Body of pancreas (tissue), 4 donors: Measurements from ENCODE around the gene ZNF441.

Source experiments
- CTCF ChIP-seq, 7 experiments: fragments of 450-650 bp in 4 of 7; fragments of 200-600 bp in 3 of 7; sonication (generic) in 3 of 7; IDR thresholded peaks; one replicate each; pipeline ENCODE4 v1.5.1; 2016 to 2019; ENCODE audit warnings: antibody characterized with exemption in 7 of 7
- POLR2A ChIP-seq, 3 donors: fragments of 450-650 bp; IDR thresholded peaks; one replicate each; pipeline ENCODE4 v1.6.1; 2016; ENCODE audit warnings: antibody characterized with exemption in 3 of 3, mild to moderate bottlenecking in 2 of 3

GRCh38 chr19:11722414-11722813 is 44.4 kb upstream of the ZNF441 start:
- TF ChIP-seq CTCF (IDR thresholded peaks at IDR 0.05) (no peak), POLR2A (IDR thresholded peaks at IDR 0.05) (no peak)
